NCI-H774 (cell line): ENCODE results near the gene RAB1B.
"Not testable (repeated sequence)": the region's sequence is repeated elsewhere in the genome, so short reads cannot be mapped to it uniquely, and the experiment has no call there.

Source experiments
- DNase-seq: peaks from one replicate; lab custom pipeline; 2025; lab: John Stamatoyannopoulos, UW

The RAB1B gene

GRCh38 chr11:66239998-66240780 is 28.2 kb upstream of the RAB1B start:
- DNase-seq, result no peak

GRCh38 chr11:66240781-66241136 is 27.7 kb upstream of the RAB1B start:
- DNase-seq, result no peak

GRCh38 chr11:66242095-66242765 is 26.2 kb upstream of the RAB1B start:
- no peak for DNase-seq

GRCh38 chr11:66243782-66244535 is 24.5 kb upstream of the RAB1B start:
- no peak for DNase-seq

- DNase-seq, result no peak
Measured at GRCh38 chr11:66247295-66247694, 21.1 kb upstream of the RAB1B start.

- DNase-seq, result no peak
Measured at GRCh38 chr11:66247801-66248200, 20.6 kb upstream of the RAB1B start.

GRCh38 chr11:66248903-66249302 is 19.5 kb upstream of the RAB1B start:
- DNase-seq, result no peak

- DNase-seq, result no peak
Measured at GRCh38 chr11:66251809-66252208, 16.6 kb upstream of the RAB1B start.

- not testable (repeated sequence) for DNase-seq
Measured at GRCh38 chr11:66253081-66253480, 15.4 kb upstream of the RAB1B start.

- DNase-seq, result no peak
Measured at GRCh38 chr11:66258473-66258893, 10.0 kb upstream of the RAB1B start.

GRCh38 chr11:66259225-66259624 is 9.2 kb upstream of the RAB1B start:
- no peak for DNase-seq

- no peak for DNase-seq
Measured at GRCh38 chr11:66259956-66260355, 8.5 kb upstream of the RAB1B start.

GRCh38 chr11:66261578-66261977 is 6.9 kb upstream of the RAB1B start:
- no peak for DNase-seq

- no peak for DNase-seq
Measured at GRCh38 chr11:66262191-66262590, 6.2 kb upstream of the RAB1B start.

- no peak for DNase-seq
Measured at GRCh38 chr11:66262696-66263095, 5.7 kb upstream of the RAB1B start.

- DNase-seq, result no peak
Measured at GRCh38 chr11:66263231-66263630, 5.2 kb upstream of the RAB1B start.

- no peak for DNase-seq
Measured at GRCh38 chr11:66263785-66264184, 4.7 kb upstream of the RAB1B start.

- no peak for DNase-seq
Measured at GRCh38 chr11:66264383-66264782, 4.1 kb upstream of the RAB1B start.

GRCh38 chr11:66264914-66265313 is 3.5 kb upstream of the RAB1B start:
- DNase-seq, result no peak

GRCh38 chr11:66265531-66266377 is 2.7 kb upstream of the RAB1B start:
- no peak for DNase-seq

- no peak for DNase-seq
Measured at GRCh38 chr11:66266378-66267038, 1.9 kb upstream of the RAB1B start.

- no peak for DNase-seq
Measured at GRCh38 chr11:66267039-66267378, 1.4 kb upstream of the RAB1B start.
